Keratinocyte (primary cell): ENCODE measurements around the gene MTMR10. TPM values are rescaled to one million over a fixed set of nuclear protein-coding genes. Genes with fewer than 3 reads are reported as not detected.

ENCODE experiments used
- DNase-seq: peaks from one replicate; pipeline ENCODE4 v3.0.0-alpha.2; 2011; ENCODE audit warnings: low read depth, missing footprints, low spot score
- FAIRE-seq: peaks from 2 replicates; lab custom pipeline; 2011; peaks lifted over from hg19 to GRCh38; lab: Jason Lieb, UNC
- H2AFZ ChIP-seq: 2 replicates; pipeline ENCODE4 v1.6.0; 2012; ENCODE audit warnings: low read length, control low read depth, inconsistent platforms; ENCODE audit not compliant: control insufficient read depth
- H3K27ac ChIP-seq: 2 replicates; pipeline ENCODE4 v1.5.1; 2011; ENCODE audit warnings: low read length; ENCODE audit not compliant: control insufficient read depth, insufficient read depth
- H3K27me3 ChIP-seq: 3 replicates; pipeline ENCODE4 v1.6.0; 2011; ENCODE audit warnings: low read length; ENCODE audit not compliant: control insufficient read depth, insufficient read depth; ENCODE audit errors: extremely low read depth
- H3K36me3 ChIP-seq, 2 experiments: 2 replicates in 1 of 2; 3 replicates in 1 of 2; pipeline ENCODE4 v1.5.1; 2011; ENCODE audit warnings: low read length in 2 of 2, mild to moderate bottlenecking in 1 of 2; ENCODE audit not compliant: control insufficient read depth in 2 of 2, insufficient read depth in 2 of 2; ENCODE audit errors: extremely low read depth in 1 of 2
- H3K4me1 ChIP-seq: 3 replicates; pipeline ENCODE4 v1.5.1; 2011; ENCODE audit warnings: low read length; ENCODE audit not compliant: control insufficient read depth, insufficient read depth; ENCODE audit errors: extremely low read depth
- H3K4me2 ChIP-seq: 3 replicates; pipeline ENCODE4 v1.6.0; 2011; ENCODE audit warnings: low read depth, low read length; ENCODE audit not compliant: control insufficient read depth, insufficient read depth; ENCODE audit errors: extremely low read depth
- H3K4me3 ChIP-seq, 3 experiments: fragments of 200-600 bp in 1 of 3; sonication (generic) in 1 of 3; 2 replicates in 2 of 3; 3 replicates in 1 of 3; pipeline ENCODE4 v1.5.1; 2011 to 2016; ENCODE audit warnings: low read length in 3 of 3, mild to moderate bottlenecking in 3 of 3, control low read depth in 2 of 3, inconsistent platforms in 1 of 3, low read depth in 1 of 3, mixed read lengths in 1 of 3, mixed run types in 1 of 3, moderate library complexity in 1 of 3; ENCODE audit not compliant: control insufficient read depth in 2 of 3, insufficient read depth in 2 of 3; ENCODE audit errors: extremely low read depth in 1 of 3
- H3K79me2 ChIP-seq: 2 replicates; pipeline ENCODE4 v1.6.0; 2012; ENCODE audit warnings: low read length; ENCODE audit not compliant: control insufficient read depth, insufficient read depth
- H3K9ac ChIP-seq: 3 replicates; pipeline ENCODE4 v1.6.0; 2011; ENCODE audit warnings: low read length; ENCODE audit not compliant: control insufficient read depth, insufficient read depth; ENCODE audit errors: extremely low read depth
- H3K9me1 ChIP-seq: 3 replicates; pipeline ENCODE4 v1.6.0; 2011; ENCODE audit warnings: low read length; ENCODE audit not compliant: control insufficient read depth, insufficient read depth; ENCODE audit errors: extremely low read depth
- H3K9me3 ChIP-seq: 2 replicates; pipeline ENCODE4 v1.5.1; 2012; ENCODE audit warnings: low read depth, low read length; ENCODE audit not compliant: control insufficient read depth
- H4K20me1 ChIP-seq: 3 replicates; pipeline ENCODE4 v1.6.0; 2011; ENCODE audit warnings: low read length; ENCODE audit not compliant: control insufficient read depth, insufficient read depth; ENCODE audit errors: extremely low read depth
- CTCF ChIP-seq, 3 experiments: IDR thresholded peaks in 1 of 3; conservative IDR thresholded peaks in 1 of 3; optimal IDR thresholded peaks in 1 of 3; 2 replicates in 2 of 3; 3 replicates in 1 of 3; pipeline versions ENCODE3 to v1.5.1; 2011; ENCODE audit warnings: low read length in 3 of 3, mild to moderate bottlenecking in 3 of 3, moderate library complexity in 2 of 3, control low read depth in 1 of 3, inconsistent platforms in 1 of 3; ENCODE audit not compliant: insufficient read depth in 2 of 3; ENCODE audit errors: extremely low read depth in 1 of 3
- EZH2 ChIP-seq: IDR thresholded peaks from one replicate; pipeline ENCODE4 v1.6.1; 2012; ENCODE audit warnings: inconsistent platforms, mild to moderate bottlenecking, low read length, moderate library complexity
- dilution Hi-C: fragments of 300-500 bp; cut with MboI; formaldehyde crosslinking; loops from one replicate; pipeline ENCODE4 v1.7.0; 2020; ENCODE audit warnings: low sequenced_read_pairs; ENCODE audit not compliant: extremely low pct_ligation_motif_present
- polyA plus RNA-seq, 5 experiments: library from polyadenylated mRNA; depleted of rRNA in 3 of 5; stranded (reverse) in 3 of 5; stranded (forward) in 1 of 5; unstranded in 1 of 5; fragments of >200 nt; gene quantifications; 1 replicate in 1 of 5; 2 replicates in 3 of 5; 3 replicates in 1 of 5; pipeline versions ENCODE4 v1.2.1 to v1.2.3, GENCODE V29; 2011 to 2012; ENCODE audit warnings: missing spikeins in 2 of 5, low read depth in 1 of 5, low replicate concordance in 1 of 5

The MTMR10 gene
- polyA plus RNA-seq, 1 donor (not counting 4 experiments of a cell fraction or from before 2014, with no cell fraction given): 15.5 TPM

- Histone ChIP-seq H3K4me3 (no peak overlapping the region), H3K36me3 (no peaks in the 10 kb centered on the region), H3K27me3 (no peaks in the 10 kb centered on the region), H3K27ac (no peak overlapping the region), H2AFZ (no peak overlapping the region), H3K4me1 (peaks cover 14% of the 10 kb centered on the region), H3K4me2 (no peak overlapping the region), H4K20me1 (no peaks in the 10 kb centered on the region), H3K9ac (no peak overlapping the region), H3K9me3 (no peaks in the 10 kb centered on the region), H3K79me2 (no peaks in the 10 kb centered on the region), H3K9me1 (no peaks in the 10 kb centered on the region)
- dilution Hi-C loops: no loop called here
- FAIRE-seq: no peak
- no peak for DNase-seq
- TF ChIP-seq CTCF (optimal IDR thresholded peaks at IDR 0.05 in 1 of 3, IDR thresholded peaks at IDR 0.05 in 1 of 3, conservative IDR thresholded peaks at IDR 0.05 in 1 of 3; ENCODE audit: extremely low read depth in 1 of 3, insufficient read depth in 2 of 3, low read length in 3 of 3): no peak
Observed at GRCh38 chr15:30999729-31000128, 8.3 kb upstream of the MTMR10 start.

GRCh38 chr15:30997270-30997669, 5.8 kb upstream of the MTMR10 start:
- dilution Hi-C loops: no loop called here
- H2AFZ ChIP-seq: no peak overlapping the region
- no peak overlapping the region for H3K9ac ChIP-seq
- H3K9me1 ChIP-seq: no peaks in the 10 kb centered on the region
- FAIRE-seq: peak; percentile 59
- no peaks in the 10 kb centered on the region for H3K36me3 ChIP-seq
- no peaks in the 10 kb centered on the region for H3K79me2 ChIP-seq
- TF ChIP-seq CTCF (optimal IDR thresholded peaks at IDR 0.05 in 1 of 3, IDR thresholded peaks at IDR 0.05 in 1 of 3, conservative IDR thresholded peaks at IDR 0.05 in 1 of 3; ENCODE audit: extremely low read depth in 1 of 3, insufficient read depth in 2 of 3, low read length in 3 of 3): peak; percentile 6 to 36 (median 10)
- TF ChIP-seq EZH2: no peak
- peaks cover 17% of the 10 kb centered on the region for H3K4me1 ChIP-seq
- H4K20me1 ChIP-seq: no peaks in the 10 kb centered on the region
- H3K27ac ChIP-seq: no peak overlapping the region
- no peak overlapping the region for H3K4me3 ChIP-seq
- H3K27me3 ChIP-seq: no peaks in the 10 kb centered on the region
- no peak overlapping the region for H3K4me2 ChIP-seq
- H3K9me3 ChIP-seq: no peaks in the 10 kb centered on the region
- no peak for DNase-seq
